ENCODE results near the gene MPP3. TPM values are rescaled to one million over a fixed set of nuclear protein-coding genes. Genes with fewer than 3 reads are reported as not detected.

MPP3 gene
- total RNA-seq, 1 donor from 2014 or later, result 4.1 TPM

- TF ChIP-seq CTCF (IDR thresholded peaks at IDR 0.05; ENCODE audit: insufficient read depth, low read length, poor library complexity, severe bottlenecking), result no peak
Measured at GRCh38 chr17:43830510-43831140, 2.3 kb downstream of the MPP3 start.

GRCh38 chr17:43829738-43830137 is 3.2 kb downstream of the MPP3 start:
- no peak overlapping the region for H3K4me3 ChIP-seq (ENCODE audit: low read depth, low read length)
- no peaks in the 10 kb centered on the region for H3K27me3 ChIP-seq (ENCODE audit: control insufficient read depth, insufficient read depth, low read length)
- peaks cover 6% of the 10 kb centered on the region for H3K36me3 ChIP-seq (ENCODE audit: control insufficient read depth, insufficient read depth, low read length)
- DNase-seq (ENCODE audit: low read depth), result no peak
- TF ChIP-seq CTCF (IDR thresholded peaks at IDR 0.05; ENCODE audit: insufficient read depth, low read length, poor library complexity, severe bottlenecking), result no peak

More at GRCh38 chr17:43830510-43831140, 2.3 kb downstream of the MPP3 start:
- Histone ChIP-seq H3K36me3 (ENCODE audit: control insufficient read depth, insufficient read depth, low read length) (peaks cover 6% of the 10 kb centered on the region), H3K4me3 (ENCODE audit: low read depth, low read length) (no peak overlapping the region), H3K27me3 (ENCODE audit: control insufficient read depth, insufficient read depth, low read length) (no peaks in the 10 kb centered on the region)
- DNase-seq (ENCODE audit: low read depth), result no peak

- no peak for TF ChIP-seq CTCF (IDR thresholded peaks at IDR 0.05; ENCODE audit: insufficient read depth, low read length, poor library complexity, severe bottlenecking)
- no peak for DNase-seq (ENCODE audit: low read depth)
- H3K27me3 ChIP-seq (ENCODE audit: control insufficient read depth, insufficient read depth, low read length), result no peaks in the 10 kb centered on the region
- no peak overlapping the region for H3K4me3 ChIP-seq (ENCODE audit: low read depth, low read length)
- peaks cover 6% of the 10 kb centered on the region for H3K36me3 ChIP-seq (ENCODE audit: control insufficient read depth, insufficient read depth, low read length)
Measured at GRCh38 chr17:43827596-43827995, 5.3 kb downstream of the MPP3 start.

DNA sequence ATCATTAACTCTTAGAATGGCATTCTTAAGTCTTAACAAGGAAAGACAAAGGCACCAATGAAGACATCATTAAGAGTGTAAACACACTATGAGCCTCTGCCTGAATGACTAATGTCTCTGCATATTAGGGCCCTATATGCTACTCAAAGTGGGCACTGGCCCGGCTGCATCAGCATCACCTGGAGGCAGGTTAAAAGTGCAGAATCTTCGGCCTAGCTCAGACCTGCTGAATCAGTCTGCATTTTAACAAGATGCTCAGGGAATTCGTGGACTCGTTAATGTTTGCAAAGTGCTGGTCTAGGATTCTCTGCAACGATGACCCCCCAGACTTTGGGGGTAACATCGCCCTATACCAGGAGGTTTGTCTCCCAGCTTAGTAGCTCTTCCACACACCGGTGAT is 6.7 kb downstream of the MPP3 start:
- DNase-seq (ENCODE audit: low read depth), result no peak
- Histone ChIP-seq H3K4me3 (ENCODE audit: low read depth, low read length) (no peak overlapping the region), H3K27me3 (ENCODE audit: control insufficient read depth, insufficient read depth, low read length) (no peaks in the 10 kb centered on the region), H3K36me3 (ENCODE audit: control insufficient read depth, insufficient read depth, low read length) (peaks cover 4% of the 10 kb centered on the region)
- no peak for TF ChIP-seq CTCF (IDR thresholded peaks at IDR 0.05; ENCODE audit: insufficient read depth, low read length, poor library complexity, severe bottlenecking)

- Histone ChIP-seq H3K27me3 (ENCODE audit: control insufficient read depth, insufficient read depth, low read length) (no peaks in the 10 kb centered on the region), H3K4me3 (ENCODE audit: low read depth, low read length) (no peak overlapping the region), H3K36me3 (ENCODE audit: control insufficient read depth, insufficient read depth, low read length) (peaks cover 4% of the 10 kb centered on the region)
- no peak for TF ChIP-seq CTCF (IDR thresholded peaks at IDR 0.05; ENCODE audit: insufficient read depth, low read length, poor library complexity, severe bottlenecking)
- DNase-seq (ENCODE audit: low read depth), result no peak
Measured at GRCh38 chr17:43825567-43825966, 7.4 kb downstream of the MPP3 start.

All from kidney epithelial cell (primary cell).